ENCODE results near the gene RASGRF1.
"Not testable (repeated sequence)": the region's sequence is repeated elsewhere in the genome, so short reads cannot be mapped to it uniquely, and the experiment has no call there.

The RASGRF1 gene

GRCh38 chr15:79015416-79015815 lies 75.2 kb downstream of the RASGRF1 start:
- DNase-seq, result no peak

GRCh38 chr15:79010278-79010677 lies 80.3 kb downstream of the RASGRF1 start:
- DNase-seq, result no peak

- no peak for DNase-seq
Measured at GRCh38 chr15:79009379-79009778, 81.2 kb downstream of the RASGRF1 start.

- DNase-seq, result no peak
Measured at GRCh38 chr15:79008659-79009058, 81.9 kb downstream of the RASGRF1 start.

- DNase-seq, result peak in 3 of 51 donors; percentile 12 to 33 (median 13)
Measured at GRCh38 chr15:79007066-79007465, 83.5 kb downstream of the RASGRF1 start.

GRCh38 chr15:79006071-79006470 lies 84.5 kb downstream of the RASGRF1 start:
- DNase-seq, result no peak

- DNase-seq, result peak in 1 of 51 donors; percentile 12
Measured at GRCh38 chr15:79004336-79004735, 86.2 kb downstream of the RASGRF1 start.

- no peak for DNase-seq
Measured at GRCh38 chr15:79003896-79004295, 86.7 kb downstream of the RASGRF1 start.

GRCh38 chr15:79003301-79003700 lies 87.3 kb downstream of the RASGRF1 start:
- no peak for DNase-seq

- DNase-seq, result peak in 1 of 51 donors; percentile 8
Measured at GRCh38 chr15:79002581-79002980, 88.0 kb downstream of the RASGRF1 start.

- no peak for DNase-seq
Measured at GRCh38 chr15:78999636-79000035, 90.9 kb downstream of the RASGRF1 start.

- no peak for DNase-seq
Measured at GRCh38 chr15:78998526-78998925, 92.1 kb downstream of the RASGRF1 start.

GRCh38 chr15:78997981-78998499 lies 92.5 kb downstream of the RASGRF1 start:
- no peak for DNase-seq

- no peak for DNase-seq
Measured at GRCh38 chr15:78996894-78997275, 93.7 kb downstream of the RASGRF1 start.

- no peak for DNase-seq
Measured at GRCh38 chr15:78995921-78996893, 94.4 kb downstream of the RASGRF1 start.

GRCh38 chr15:78995161-78995560 lies 95.4 kb downstream of the RASGRF1 start:
- not testable (repeated sequence) for DNase-seq

GRCh38 chr15:78993931-78994530 lies 96.5 kb downstream of the RASGRF1 start:
- DNase-seq, result no peak

- DNase-seq, result no peak
Measured at GRCh38 chr15:78993257-78993930, 97.2 kb downstream of the RASGRF1 start.

- peak in 3 of 51 donors; percentile 16 to 31 (median 19) for DNase-seq
Measured at GRCh38 chr15:78992416-78993256, 97.9 kb downstream of the RASGRF1 start.

GRCh38 chr15:78991879-78992278 lies 98.7 kb downstream of the RASGRF1 start:
- DNase-seq, result no peak

- DNase-seq, result no peak
Measured at GRCh38 chr15:78991476-78991875, 99.1 kb downstream of the RASGRF1 start.

All from hypothalamus (tissue), 51 donors.